T-helper 1 cell treated with Interleukin-12 subunit alpha and Interleukin-12 subunit beta and Interleukin-4 antibody, amounts not matched to agents 30 ng/mL and 1 ng/mL, for 36 hours (primary cell): ENCODE results near the gene CAPN5. TPM values are rescaled to one million over a fixed set of nuclear protein-coding genes. Genes with fewer than 3 reads are reported as not detected.

Experiments
- intact Hi-C: fragments of 100-400 bp; cut with micrococcal nuclease; formaldehyde crosslinking; loops from one replicate; pipeline ENCODE4 v1.15.1; 2024
- total RNA-seq: library from RNA; stranded (reverse); gene quantifications from 2 replicates; pipeline ENCODE4 v1.2.3, GENCODE V29; 2022

CAPN5 gene
- total RNA-seq, 1 donor from 2014 or later: 0.27 TPM

DNA sequence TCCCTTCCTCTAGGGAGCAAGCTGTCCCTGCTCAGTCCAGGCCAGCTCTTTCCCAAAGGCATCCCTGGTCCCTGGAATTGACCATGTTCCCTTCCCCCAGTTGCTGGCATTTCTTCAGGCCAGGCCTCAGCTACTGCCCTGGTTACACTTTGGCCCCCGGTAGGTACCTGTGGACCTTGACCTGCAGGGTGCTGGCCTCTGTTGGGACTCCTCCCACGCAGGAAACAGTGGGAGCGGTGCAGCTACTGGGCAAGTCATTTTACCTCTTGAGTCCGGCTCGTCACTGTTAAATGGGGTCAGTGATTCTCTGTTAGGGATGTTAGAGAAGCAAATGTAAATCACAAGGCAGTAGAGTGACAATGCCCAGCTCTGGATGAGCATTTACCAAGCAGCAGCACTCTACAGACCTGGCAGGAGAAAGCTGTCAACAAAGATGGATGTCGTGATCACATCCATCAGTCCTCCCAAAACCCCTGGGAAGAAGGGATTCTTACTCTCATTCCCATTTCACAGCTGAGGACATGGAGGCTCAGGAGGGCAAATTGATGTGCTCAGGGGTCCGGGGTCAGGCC, 78.2 kb downstream of the CAPN5 start:
- intact Hi-C loops: no loop called here

DNA sequence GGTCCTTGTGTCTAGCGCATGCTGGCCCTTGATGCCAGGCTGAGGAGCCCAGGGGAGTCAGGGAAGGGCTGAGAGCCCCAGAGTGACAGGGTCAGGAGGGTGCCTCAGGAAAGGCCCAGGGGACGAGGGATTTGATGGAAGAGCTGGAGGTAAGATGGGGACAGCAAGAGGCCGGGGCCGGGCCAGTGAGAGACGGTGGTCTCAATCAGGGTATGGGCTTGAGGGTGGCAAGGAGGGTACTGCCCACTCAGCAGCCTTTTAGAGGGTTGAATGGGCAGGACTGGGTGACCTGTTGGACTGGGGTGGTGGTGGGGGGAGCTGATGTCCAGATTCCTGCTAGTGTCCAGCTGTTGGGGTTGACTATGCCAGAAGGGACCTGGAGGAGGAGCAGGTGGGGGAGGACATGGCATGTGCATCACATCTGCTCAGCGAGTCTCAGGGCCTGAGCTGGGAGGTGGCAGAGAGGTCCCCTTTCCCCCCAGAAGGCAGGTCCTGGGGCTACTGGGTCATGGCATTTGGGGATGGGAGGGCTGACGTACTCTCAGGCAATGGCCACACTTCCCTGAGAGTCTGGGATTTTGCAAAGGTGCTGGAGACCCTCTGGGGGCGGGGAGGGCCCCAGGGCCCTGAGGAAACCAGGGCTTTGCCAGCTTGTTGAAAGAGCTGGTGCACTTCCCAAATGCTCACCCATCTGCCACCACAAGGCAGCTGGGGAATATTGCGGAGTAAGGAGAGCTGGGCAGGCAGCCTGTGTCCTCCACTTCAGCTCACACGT, 79.7 kb downstream of the CAPN5 start:
- intact Hi-C loops: no loop called here

DNA sequence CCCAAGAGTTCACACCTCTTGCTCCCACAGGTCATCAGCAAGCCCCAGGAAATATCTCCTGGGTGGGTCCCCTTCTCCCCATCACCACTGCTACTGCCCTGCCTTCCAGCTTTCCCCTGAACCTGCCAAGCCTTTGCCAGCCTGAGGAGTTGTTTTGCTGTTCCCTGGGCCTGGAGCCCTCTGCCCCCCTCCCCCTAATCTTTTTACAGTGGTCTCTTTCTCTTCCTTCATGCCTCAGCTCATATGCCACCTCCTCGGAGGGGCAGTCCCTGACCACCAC, 80.2 kb downstream of the CAPN5 start:
- intact Hi-C loops: no loop called here

DNA sequence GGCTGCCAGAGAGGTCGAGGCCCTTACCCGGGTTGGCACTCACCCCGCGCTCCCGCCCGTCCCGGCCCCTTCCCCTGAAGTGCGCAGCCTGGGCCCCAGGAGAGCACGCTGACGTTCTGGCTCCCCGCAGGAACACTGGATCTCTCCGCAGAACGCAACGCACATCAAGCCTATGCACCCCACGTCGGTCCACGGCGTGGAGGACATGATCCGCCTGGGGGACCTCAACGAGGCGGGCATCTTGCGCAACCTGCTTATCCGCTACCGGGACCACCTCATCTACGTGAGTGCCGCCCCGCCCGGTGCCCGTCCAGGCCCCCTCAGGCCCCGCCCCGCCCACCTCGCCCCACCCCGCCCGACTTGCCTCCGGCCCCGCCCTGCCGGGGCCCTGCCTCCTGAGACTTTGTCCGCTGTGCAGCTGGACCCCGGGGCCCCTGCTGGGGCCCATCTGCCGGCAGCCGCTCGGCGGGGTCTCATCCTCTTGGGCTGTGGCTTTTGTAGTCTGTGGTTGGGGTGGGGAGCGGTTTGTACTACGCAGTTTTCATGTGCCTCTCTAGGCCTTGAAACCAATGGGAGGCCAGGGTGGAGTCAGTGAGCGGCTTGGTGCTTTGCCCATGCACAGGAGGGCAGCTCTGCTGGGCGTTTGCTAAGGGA, 81.0 kb downstream of the CAPN5 start:
- intact Hi-C loops: loop anchor here (1.0 kb wide), 2 partner anchors 81 to 100 kb away; partner anchors contain the start of gene CAPN5

DNA sequence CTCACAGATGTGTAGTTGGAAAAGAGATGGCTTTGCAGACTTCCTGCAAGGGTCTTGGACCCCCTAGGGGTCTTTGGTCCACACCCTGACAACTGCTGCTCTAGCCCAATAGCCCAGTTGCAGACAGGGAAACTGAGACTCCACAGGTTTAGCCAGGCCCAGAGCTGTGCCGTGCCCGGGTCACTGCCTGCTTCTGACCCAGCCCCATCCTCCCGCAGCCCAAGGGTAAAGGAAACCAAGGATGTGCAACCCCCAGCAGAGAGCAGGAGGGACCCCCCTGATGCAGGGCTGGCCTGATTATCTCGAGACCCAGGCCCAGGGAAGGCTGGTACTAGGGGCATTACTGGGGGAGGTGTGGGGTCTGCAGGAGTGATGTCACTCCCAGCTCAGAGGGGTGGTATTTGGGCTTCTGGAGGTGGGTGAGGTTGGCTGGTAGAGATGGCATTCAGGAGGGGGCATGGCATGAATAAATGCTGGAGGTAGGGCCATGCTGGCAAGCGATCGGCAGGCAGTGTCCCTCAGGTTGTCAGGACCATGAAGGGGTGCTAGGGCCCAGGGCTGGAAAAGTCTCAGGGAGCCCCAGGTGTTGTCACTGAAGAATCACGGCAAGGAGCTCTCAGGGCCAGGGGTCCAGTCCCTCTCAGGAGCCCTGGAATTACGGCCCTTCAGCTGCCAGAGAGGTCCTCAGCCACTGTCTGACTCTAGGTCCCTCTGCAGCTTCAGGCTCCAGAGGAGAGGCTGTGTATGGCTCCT, 82.4 kb downstream of the CAPN5 start:
- intact Hi-C loops: loop anchor here (1.0 kb wide), 2 partner anchors 83 to 102 kb away; partner anchors contain the start of gene CAPN5

DNA sequence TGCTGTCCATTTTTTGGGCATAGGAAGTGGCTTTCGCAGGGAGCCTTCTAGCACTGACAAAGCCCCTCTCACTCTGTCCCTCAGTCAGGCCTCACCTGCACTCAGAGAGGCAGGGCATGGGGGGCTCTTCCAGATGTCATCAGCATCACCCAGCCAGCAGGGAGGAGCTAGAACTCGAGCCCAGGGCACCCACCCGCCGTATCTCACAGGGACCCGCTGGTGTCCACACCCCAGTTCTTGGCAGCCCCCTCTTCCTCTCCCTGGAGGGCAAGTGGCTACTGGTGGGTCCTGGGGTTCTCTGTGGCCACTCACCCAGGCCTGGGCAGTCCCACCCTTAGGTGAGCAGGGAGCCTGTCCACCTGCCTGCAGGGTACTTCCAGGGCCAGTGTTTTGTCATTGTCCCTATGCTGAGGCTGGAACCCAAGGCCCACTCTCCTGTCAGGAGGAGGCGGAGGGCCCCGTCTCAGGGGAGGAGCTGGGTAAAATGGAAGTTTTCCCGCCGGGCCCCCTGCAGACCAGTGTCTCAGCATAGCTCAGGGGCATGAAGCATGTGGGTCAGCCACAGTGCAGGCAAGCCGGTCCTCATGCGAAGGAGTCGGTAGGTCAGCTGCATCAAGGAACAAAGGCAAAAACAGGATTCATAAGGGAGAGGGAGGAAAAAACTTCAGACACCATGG, 83.1 kb downstream of the CAPN5 start:
- intact Hi-C loops: loop anchor here (5.0 kb wide), 1 partner anchor 37 kb away; no protein-coding TSS in a partner anchor

- intact Hi-C loops: loop anchor here (5.0 kb wide), 1 partner anchor 36 kb away; no protein-coding TSS in a partner anchor
Measured at GRCh38 chr11:77150836-77151235, 84.1 kb downstream of the CAPN5 start.

DNA sequence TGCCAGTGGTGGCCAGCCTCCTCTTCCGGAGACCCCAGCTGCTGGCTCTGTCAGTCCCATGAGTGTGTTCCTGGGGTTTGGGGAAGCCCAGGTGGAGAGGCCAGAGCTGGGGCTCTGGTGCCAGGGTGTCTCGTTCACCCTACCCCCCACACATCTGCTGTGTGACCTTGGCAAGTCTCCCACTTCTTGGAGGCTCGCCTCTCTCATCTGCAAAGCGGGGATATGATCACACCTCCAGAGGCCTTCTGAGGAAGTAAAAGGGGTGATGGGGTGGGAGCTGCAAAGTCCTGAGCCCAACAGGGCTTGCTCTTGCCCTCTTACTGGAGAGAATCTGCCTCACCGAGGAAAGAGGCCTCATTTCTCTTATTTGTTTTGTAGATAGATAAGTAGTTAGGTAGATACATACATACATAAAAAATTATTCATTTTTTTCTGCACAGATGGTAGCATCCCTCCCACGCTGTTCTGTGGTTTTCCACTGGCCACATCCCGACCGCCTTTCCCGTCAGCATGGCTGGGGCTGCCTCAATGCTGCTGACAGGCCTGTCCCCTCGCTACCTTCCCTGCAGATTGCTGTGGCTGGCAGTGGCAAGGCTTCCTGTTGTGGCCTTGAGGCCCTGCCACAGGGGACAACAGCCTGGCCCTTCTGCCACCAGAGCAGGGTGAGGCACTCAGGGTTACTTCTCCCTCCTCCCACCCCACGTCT, 85.2 kb downstream of the CAPN5 start:
- intact Hi-C loops: loop anchor here (1.0 to 5.0 kb wide), 2 partner anchors 10 to 35 kb away; no protein-coding TSS in a partner anchor

GRCh38 chr11:77152846-77153245, 86.1 kb downstream of the CAPN5 start:
- intact Hi-C loops: loop anchor here (1.0 to 5.0 kb wide), 2 partner anchors 11 to 34 kb away; no protein-coding TSS in a partner anchor

- intact Hi-C loops: loop anchor here (5.0 kb wide), 1 partner anchor 34 kb away; no protein-coding TSS in a partner anchor
Measured at GRCh38 chr11:77153276-77154185, 86.8 kb downstream of the CAPN5 start.

DNA sequence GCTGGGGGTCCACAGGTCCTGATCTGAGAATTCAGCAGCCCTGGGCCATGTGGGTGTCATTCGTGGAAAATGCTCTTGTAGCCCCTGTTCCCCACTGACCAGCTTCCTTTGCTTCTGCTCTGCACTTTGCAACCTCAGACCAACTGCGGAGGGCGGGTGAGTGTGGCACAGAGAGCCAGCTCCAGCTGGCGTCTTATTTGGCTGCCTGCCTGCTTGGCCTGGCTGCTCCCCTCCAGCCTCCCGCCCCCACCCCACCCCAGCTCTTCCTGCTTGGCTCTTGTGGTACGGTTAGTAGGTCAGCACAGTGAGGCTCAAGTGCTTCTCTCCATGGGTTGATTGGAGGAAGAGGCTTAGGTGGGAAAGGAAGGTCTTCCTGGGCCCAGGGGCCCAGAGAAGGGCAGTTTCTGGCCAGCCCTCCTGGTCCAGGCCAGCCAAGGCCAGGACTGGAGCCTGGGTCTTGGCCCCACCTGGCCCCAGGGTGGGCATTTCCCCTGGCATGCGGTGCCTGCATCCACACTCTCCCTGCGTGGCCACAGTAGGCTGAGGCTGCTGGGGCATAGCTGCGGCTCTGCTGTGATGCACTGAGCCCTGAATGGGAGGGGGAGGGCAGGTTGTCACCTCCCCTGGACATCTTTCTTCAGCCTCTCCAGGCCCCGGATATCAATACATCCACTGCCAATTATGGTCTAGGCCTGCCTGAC, 87.8 kb downstream of the CAPN5 start:
- intact Hi-C loops: loop anchor here (5.0 kb wide), 1 partner anchor 33 kb away; no protein-coding TSS in a partner anchor

DNA sequence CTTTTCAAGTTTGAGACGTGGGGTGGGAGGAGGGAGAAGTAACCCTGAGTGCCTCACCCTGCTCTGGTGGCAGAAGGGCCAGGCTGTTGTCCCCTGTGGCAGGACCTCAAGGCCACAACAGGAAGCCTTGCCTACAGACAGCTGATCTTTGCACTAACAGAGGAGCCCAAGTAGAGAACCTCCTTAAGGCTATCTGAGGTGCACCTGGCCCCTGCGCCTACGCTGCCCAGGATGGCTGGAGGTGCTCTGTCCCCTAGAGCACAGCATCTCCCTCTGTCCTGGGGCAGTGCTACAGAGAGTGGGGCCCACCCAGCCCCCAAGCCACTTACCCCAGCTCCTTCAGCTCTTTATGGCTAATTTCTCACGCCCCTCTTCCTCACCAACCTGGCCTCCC, 88.3 kb downstream of the CAPN5 start:
- intact Hi-C loops: no loop called here

- intact Hi-C loops: no loop called here
Measured at GRCh38 chr11:77155556-77156130, 88.9 kb downstream of the CAPN5 start.

DNA sequence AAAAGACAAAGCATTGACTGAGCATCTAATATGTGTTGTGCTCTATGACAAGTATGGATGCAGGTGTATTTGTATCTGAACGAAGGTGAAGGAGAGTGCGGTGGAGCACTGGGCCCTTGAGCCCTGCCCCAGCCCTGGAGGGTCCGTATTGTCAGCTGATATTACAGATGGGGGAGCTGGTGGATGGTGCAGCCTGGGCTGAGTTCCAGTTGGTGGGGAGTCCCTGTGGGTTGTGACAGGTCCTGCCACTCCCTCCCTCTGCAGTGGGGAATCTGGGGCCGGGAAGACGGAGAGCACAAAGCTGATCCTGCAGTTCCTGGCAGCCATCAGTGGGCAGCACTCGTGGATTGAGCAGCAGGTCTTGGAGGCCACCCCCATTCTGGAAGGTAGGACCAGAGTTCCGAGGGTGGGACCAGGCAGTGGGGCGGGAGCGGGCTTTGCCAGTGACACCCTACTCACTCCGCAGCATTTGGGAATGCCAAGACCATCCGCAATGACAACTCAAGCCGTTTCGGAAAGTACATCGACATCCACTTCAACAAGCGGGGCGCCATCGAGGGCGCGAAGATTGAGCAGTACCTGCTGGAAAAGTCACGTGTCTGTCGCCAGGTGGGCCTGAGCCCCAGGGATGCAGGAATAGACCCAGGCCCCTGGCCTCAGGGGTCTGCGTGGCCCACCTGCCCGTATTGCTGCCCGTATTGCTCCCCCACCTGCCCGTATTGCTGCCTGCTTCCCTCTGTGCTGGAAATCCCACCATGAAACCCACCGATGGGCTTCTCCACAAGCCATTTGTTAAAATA, 89.8 kb downstream of the CAPN5 start:
- intact Hi-C loops: no loop called here

DNA sequence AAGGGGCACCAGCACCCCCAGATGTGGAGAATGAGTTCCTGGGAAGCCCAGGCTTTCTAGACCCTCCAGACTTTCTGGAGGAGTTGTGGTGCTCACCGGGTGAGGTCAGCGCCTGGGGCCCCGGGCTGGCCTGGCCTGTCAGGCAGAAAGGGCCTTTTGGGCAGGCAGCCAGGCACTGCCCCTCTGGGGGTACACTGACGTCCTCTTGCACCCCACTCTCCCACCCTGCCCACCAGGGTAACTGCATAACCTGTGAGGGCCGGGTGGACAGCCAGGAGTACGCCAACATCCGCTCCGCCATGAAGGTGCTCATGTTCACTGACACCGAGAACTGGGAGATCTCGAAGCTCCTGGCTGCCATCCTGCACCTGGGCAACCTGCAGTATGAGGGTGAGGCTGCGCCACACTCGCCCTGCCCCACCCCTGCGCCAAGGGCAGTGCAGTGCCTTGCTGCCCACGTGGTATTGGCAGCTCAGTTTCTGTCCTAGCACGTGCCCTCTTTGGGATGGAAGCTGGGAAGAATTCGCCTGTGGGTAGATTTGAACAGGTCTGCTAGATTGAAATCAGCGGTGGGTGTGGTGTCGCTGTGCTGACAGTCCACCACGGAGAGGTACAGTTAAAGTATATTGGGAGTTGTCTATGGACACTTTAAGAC, 91.4 kb downstream of the CAPN5 start:
- intact Hi-C loops: no loop called here

- intact Hi-C loops: no loop called here
Measured at GRCh38 chr11:77159219-77159936, 92.6 kb downstream of the CAPN5 start.
